HFFc6 (cell line): Measurements from ENCODE around the gene HSD17B14. TPM values are rescaled to one million over a fixed set of nuclear protein-coding genes. Genes with fewer than 3 reads are reported as not detected.
"Not testable (repeated sequence)": the region's sequence is repeated elsewhere in the genome, so short reads cannot be mapped to it uniquely, and the experiment has no call there.

ENCODE experiments used
- DNase-seq: peaks from one replicate; pipeline ENCODE4 v3.0.0-alpha.2; 2018
- H3K27ac Mint-ChIP-seq: 2 replicates; pipeline ENCODE4 v1.8.0; 2020; ENCODE audit warnings: mild to moderate bottlenecking, mixed read lengths
- H3K27me3 Mint-ChIP-seq: 2 replicates; pipeline ENCODE4 v1.8.0; 2021; ENCODE audit warnings: mild to moderate bottlenecking, moderate library complexity, mixed read lengths; ENCODE audit not compliant: insufficient read depth
- H3K36me3 Mint-ChIP-seq: 2 replicates; pipeline ENCODE4 v1.8.0; 2021; ENCODE audit warnings: low read depth, mixed read lengths
- H3K4me1 Mint-ChIP-seq: 2 replicates; pipeline ENCODE4 v1.8.0; 2020; ENCODE audit warnings: low read depth, mixed read lengths
- H3K4me3 Mint-ChIP-seq: 2 replicates; pipeline ENCODE4 v1.8.0; 2020; ENCODE audit warnings: mild to moderate bottlenecking, moderate library complexity, mixed read lengths
- H3K9me3 Mint-ChIP-seq: 2 replicates; pipeline ENCODE4 v1.8.0; 2020; ENCODE audit warnings: mild to moderate bottlenecking, mixed read lengths
- long read RNA-seq: library from polyadenylated mRNA; unstranded; transcript quantifications from one replicate; pipeline ENCODE4 v2.0.0, GENCODE V29; 2019
- total RNA-seq, 6 experiments: library from RNA; stranded (reverse); fragmentation: NEBNext Ultra II Directional; extraction: Animal tissue kit (Norgen Biotek cat#: 25700); gene quantifications; 2 replicates in 1 of 6; 3 replicates in 5 of 6; pipeline ENCODE4 v1.2.3, GENCODE V29; 2021
- TF ChIP-seq, protein P1 (sequence below): fragments of 200-600 bp; sonication (generic); IDR thresholded peaks from 2 replicates; pipeline ENCODE4 v1.5.0; 2021; ENCODE audit warnings: antibody characterized with exemption, mild to moderate bottlenecking

HSD17B14 gene
- total RNA-seq, result 1 to 10 TPM; 2.9 to 10.0 (median 8.9) TPM
- long read RNA-seq, partial matches to known transcripts, result 0 of 5 reads
- long read RNA-seq, other reads (novel, unspliced or antisense), result 4 of 5 reads

GRCh38 chr19:48836089-48837017 is at the start of gene HSD17B14:
Gene HSD17B14 (minus strand): TSS chr19:48836491. CDS start chr19:48836411, 80 bp downstream.
- H3K9me3 Mint-ChIP-seq, result no peaks in the 10 kb centered on the region
- peak; percentile 11 for DNase-seq
- H3K36me3 Mint-ChIP-seq, result peaks cover 6% of the 10 kb centered on the region
- H3K4me1 Mint-ChIP-seq, result peaks cover 21% of the 10 kb centered on the region
- peak within 1 kb of the TSS; percentile 91 for H3K27ac Mint-ChIP-seq
- peaks cover 10% of the 10 kb centered on the region; the same call in 1 of the 2 replicates for H3K27me3 Mint-ChIP-seq
- TF ChIP-seq, protein P1, sequence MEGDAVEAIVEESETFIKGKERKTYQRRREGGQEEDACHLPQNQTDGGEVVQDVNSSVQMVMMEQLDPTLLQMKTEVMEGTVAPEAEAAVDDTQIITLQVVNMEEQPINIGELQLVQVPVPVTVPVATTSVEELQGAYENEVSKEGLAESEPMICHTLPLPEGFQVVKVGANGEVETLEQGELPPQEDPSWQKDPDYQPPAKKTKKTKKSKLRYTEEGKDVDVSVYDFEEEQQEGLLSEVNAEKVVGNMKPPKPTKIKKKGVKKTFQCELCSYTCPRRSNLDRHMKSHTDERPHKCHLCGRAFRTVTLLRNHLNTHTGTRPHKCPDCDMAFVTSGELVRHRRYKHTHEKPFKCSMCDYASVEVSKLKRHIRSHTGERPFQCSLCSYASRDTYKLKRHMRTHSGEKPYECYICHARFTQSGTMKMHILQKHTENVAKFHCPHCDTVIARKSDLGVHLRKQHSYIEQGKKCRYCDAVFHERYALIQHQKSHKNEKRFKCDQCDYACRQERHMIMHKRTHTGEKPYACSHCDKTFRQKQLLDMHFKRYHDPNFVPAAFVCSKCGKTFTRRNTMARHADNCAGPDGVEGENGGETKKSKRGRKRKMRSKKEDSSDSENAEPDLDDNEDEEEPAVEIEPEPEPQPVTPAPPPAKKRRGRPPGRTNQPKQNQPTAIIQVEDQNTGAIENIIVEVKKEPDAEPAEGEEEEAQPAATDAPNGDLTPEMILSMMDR, result peak; percentile 62
- peak within 1 kb of the TSS; percentile 93 for H3K4me3 Mint-ChIP-seq

GRCh38 chr19:48883726-48884125 is 47.4 kb upstream of the HSD17B14 start:
- peaks cover 13% of the 10 kb centered on the region for H3K9me3 Mint-ChIP-seq
- peaks cover 18% of the 10 kb centered on the region for H3K36me3 Mint-ChIP-seq
- H3K4me3 Mint-ChIP-seq, result no peak overlapping the region
- H3K4me1 Mint-ChIP-seq, result no peaks in the 10 kb centered on the region
- TF ChIP-seq, protein P1, result no peak
- H3K27ac Mint-ChIP-seq, result no peak overlapping the region
- peaks cover 35% of the 10 kb centered on the region for H3K27me3 Mint-ChIP-seq
- DNase-seq, result no peak

DNA sequence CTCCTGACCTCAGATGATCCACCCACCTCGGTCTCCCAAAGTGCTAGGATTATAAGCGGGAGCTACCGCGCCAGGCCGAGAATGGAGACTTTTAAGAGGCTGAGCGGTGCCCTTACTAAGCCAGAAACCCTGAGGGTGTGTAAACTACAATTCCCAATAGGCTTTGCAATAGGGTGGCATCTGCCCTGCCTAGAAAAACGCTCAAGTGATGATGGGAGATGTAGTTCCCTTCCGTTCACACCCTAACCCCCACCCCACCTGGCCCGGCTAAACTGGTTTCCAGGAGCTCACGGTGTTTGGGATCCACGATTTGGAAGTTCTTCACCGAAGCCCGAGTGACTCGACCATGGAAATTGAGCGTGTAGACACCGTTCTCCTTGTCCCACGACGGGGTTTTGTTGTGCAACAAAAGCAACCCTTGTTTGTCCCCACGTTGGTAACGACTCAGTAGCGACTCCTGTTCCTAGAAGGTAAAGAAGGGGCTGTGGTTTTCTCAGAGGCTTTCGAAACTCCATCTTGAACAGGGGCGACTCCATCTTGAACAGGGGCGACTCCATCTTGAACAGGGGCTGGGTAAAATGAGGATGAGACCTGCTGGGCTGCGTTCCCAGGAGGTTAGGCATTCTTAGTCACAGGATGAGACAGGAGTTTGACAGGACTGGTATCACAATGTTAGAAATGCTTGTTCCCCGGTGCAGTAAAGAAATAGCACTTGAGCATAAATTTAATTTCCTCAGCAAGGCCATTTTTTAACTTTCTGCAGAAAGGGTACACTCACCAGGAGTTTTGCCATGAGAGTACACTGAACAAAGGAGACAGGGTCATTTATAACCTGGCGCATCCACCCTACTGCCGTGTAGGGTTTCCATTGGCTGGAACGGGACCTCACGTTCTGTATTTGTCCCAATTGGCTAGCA is 45.7 kb upstream of the HSD17B14 start:
- Mint-ChIP-seq H3K4me1 (peaks cover 6% of the 10 kb centered on the region; the same call in 1 of the 2 replicates), H3K27me3 (peaks cover 49% of the 10 kb centered on the region), H3K9me3 (peaks cover 13% of the 10 kb centered on the region), H3K27ac (peak overlapping the region; percentile 38; the same call in 1 of the 2 replicates), H3K4me3 (no peak overlapping the region), H3K36me3 (peaks cover 34% of the 10 kb centered on the region)
- TF ChIP-seq, protein P1, result no peak
- DNase-seq, result no peak

GRCh38 chr19:48879696-48880095 is 43.4 kb upstream of the HSD17B14 start:
- H3K27me3 Mint-ChIP-seq, result peaks cover 66% of the 10 kb centered on the region
- peaks cover 54% of the 10 kb centered on the region for H3K36me3 Mint-ChIP-seq
- H3K9me3 Mint-ChIP-seq, result peaks cover 16% of the 10 kb centered on the region
- not testable (repeated sequence) for DNase-seq, H3K4me3 Mint-ChIP-seq
- H3K4me1 Mint-ChIP-seq, result peaks cover 22% of the 10 kb centered on the region
- H3K27ac Mint-ChIP-seq, result peak overlapping the region; percentile 51; the same call in 1 of the 2 replicates

DNA sequence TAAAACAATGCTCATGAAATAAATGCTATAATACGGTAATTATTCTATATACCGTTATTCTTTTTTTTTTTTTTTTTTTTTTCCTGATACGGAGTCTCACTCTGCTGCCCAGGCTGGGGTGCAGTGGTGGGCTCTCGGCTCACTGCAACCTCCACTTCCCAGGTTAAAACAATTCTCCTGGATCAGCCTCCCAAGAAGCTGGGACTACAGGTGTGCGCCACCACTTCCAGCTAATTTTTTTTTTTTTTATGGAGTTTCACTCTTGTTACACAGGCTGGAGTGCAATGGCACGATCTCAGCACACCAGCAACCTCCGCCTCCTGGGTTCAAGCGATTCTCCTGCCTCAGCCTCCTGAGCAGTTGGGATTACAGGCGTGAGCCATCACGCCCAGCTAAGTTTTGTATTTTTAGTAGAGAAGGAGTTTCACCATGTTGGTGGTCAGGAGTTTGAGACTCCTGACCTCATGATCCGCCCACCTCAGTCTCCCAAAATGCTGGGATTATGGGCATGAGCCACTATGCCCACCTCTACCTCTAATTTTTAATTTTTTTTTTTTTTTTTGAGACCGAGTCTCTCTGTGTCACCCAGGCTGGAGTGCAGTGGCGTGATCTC is 42.8 kb upstream of the HSD17B14 start:
- peaks cover 59% of the 10 kb centered on the region for H3K36me3 Mint-ChIP-seq
- peaks cover 23% of the 10 kb centered on the region for H3K4me1 Mint-ChIP-seq
- DNase-seq, result no peak
- H3K4me3 Mint-ChIP-seq, result no peak overlapping the region; the same call in 1 of the 2 replicates
- peaks cover 22% of the 10 kb centered on the region for H3K9me3 Mint-ChIP-seq
- peaks cover 72% of the 10 kb centered on the region for H3K27me3 Mint-ChIP-seq
- TF ChIP-seq, protein P1, result no peak
- H3K27ac Mint-ChIP-seq, result peak overlapping the region; percentile 68; the same call in 1 of the 2 replicates
